HK-2 (cell line): ENCODE results near the gene PVR.
"Not testable (repeated sequence)": the region's sequence is repeated elsewhere in the genome, so short reads cannot be mapped to it uniquely, and the experiment has no call there.

Experiments used
- DNase-seq: peaks from one replicate; pipeline ENCODE4 v3.0.0-alpha.2; 2018; ENCODE audit not compliant: unreplicated experiment

PVR gene

GRCh38 chr19:44643605-44644401 lies at the start of gene PVR:
Gene PVR (plus strand): TSS chr19:44643910. CDS start chr19:44644097, 187 bp downstream.
- DNase-seq: peak; percentile 91

- DNase-seq: no peak
Observed at GRCh38 chr19:44596428-44597130, 47.1 kb upstream of the PVR start.

- no peak for DNase-seq
Observed at GRCh38 chr19:44597131-44597491, 46.6 kb upstream of the PVR start.

- no peak for DNase-seq
Observed at GRCh38 chr19:44598355-44598754, 45.4 kb upstream of the PVR start.

- DNase-seq: no peak
Observed at GRCh38 chr19:44598880-44599279, 44.8 kb upstream of the PVR start.

GRCh38 chr19:44600466-44600865 lies 43.2 kb upstream of the PVR start:
- DNase-seq: no peak

- no peak for DNase-seq
Observed at GRCh38 chr19:44602081-44602480, 41.6 kb upstream of the PVR start.

GRCh38 chr19:44603201-44603945 lies 40.3 kb upstream of the PVR start:
- DNase-seq: no peak

GRCh38 chr19:44604241-44604640 lies 39.5 kb upstream of the PVR start:
- DNase-seq: no peak

- DNase-seq: no peak
Observed at GRCh38 chr19:44605547-44605946, 38.2 kb upstream of the PVR start.

GRCh38 chr19:44607049-44607448 lies 36.7 kb upstream of the PVR start:
- DNase-seq: no peak

GRCh38 chr19:44607917-44608316 lies 35.8 kb upstream of the PVR start:
- no peak for DNase-seq

- no peak for DNase-seq
Observed at GRCh38 chr19:44608391-44608821, 35.3 kb upstream of the PVR start.

- no peak for DNase-seq
Observed at GRCh38 chr19:44609219-44609618, 34.5 kb upstream of the PVR start.

GRCh38 chr19:44610497-44610896 lies 33.2 kb upstream of the PVR start:
- not testable (repeated sequence) for DNase-seq

- DNase-seq: no peak
Observed at GRCh38 chr19:44611812-44612295, 31.9 kb upstream of the PVR start.

GRCh38 chr19:44613295-44614178 lies 30.2 kb upstream of the PVR start, which contains the start of gene IGSF23:
Gene IGSF23 (plus strand): TSS chr19:44613563. CDS start chr19:44613646, 83 bp downstream.
- no peak for DNase-seq

GRCh38 chr19:44614313-44614712 lies 29.4 kb upstream of the PVR start:
- no peak for DNase-seq

GRCh38 chr19:44615863-44616247 lies 27.9 kb upstream of the PVR start:
- DNase-seq: no peak

- no peak for DNase-seq
Observed at GRCh38 chr19:44617110-44617880, 26.4 kb upstream of the PVR start.
